ENCODE data around the gene DCLK1. TPM values are rescaled to one million over a fixed set of nuclear protein-coding genes. Genes with fewer than 3 reads are reported as not detected.

DCLK1 gene
- total and polyA plus RNA-seq, 2 experiments from 2014 or later = 0.16 to 2.9 TPM

- H3K27ac ChIP-seq = peak overlapping the region; percentile 52
- no peaks in the 10 kb centered on the region for H3K79me2 ChIP-seq
- no peaks in the 10 kb centered on the region for H3K9me3 ChIP-seq (ENCODE audit: low read depth)
- TF ChIP-seq EZH2phosphoT487 (IDR thresholded peaks at IDR 0.05; ENCODE audit: low read depth, severe bottlenecking, unreplicated experiment) (no peak), EZH2 (IDR thresholded peaks at IDR 0.05; ENCODE audit: borderline replicate concordance) (no peak)
- no peak for DNase-seq (ENCODE audit: low spot score)
- H3K9me2 ChIP-seq (replicated peaks; ENCODE audit: insufficient read depth) = no peaks in the 10 kb centered on the region
- H3K27me3 ChIP-seq = no peaks in the 10 kb centered on the region
- no peaks in the 10 kb centered on the region for H4K20me1 ChIP-seq (ENCODE audit: insufficient read depth, poor library complexity, severe bottlenecking)
- no peak overlapping the region for H3K4me3 ChIP-seq
- peak overlapping the region; percentile 26 for H3K4me2 ChIP-seq
- no peak overlapping the region for H2AFZ ChIP-seq
- peaks cover under 1% of the 10 kb centered on the region for H3K4me1 ChIP-seq (ENCODE audit: insufficient read depth)
- H3K36me3 ChIP-seq (replicated peaks; ENCODE audit: insufficient read depth, low read depth) = no peaks in the 10 kb centered on the region
- WGBS (ENCODE audit: low lambda C conversion rate, missing lambda C conversion rate) = 80% methylated on average over 8 of the region's 8 CpGs
Measured at GRCh38 chr13:35792021-35792420, 339.2 kb downstream of the DCLK1 start.

GRCh38 chr13:35791184-35791851, 339.9 kb downstream of the DCLK1 start:
- 69% methylated on average over 3 of the region's 3 CpGs for WGBS (ENCODE audit: low lambda C conversion rate, missing lambda C conversion rate)
- no peaks in the 10 kb centered on the region for H3K9me3 ChIP-seq (ENCODE audit: low read depth)
- H3K36me3 ChIP-seq (replicated peaks; ENCODE audit: insufficient read depth, low read depth) = no peaks in the 10 kb centered on the region
- peak overlapping the region; percentile 52 for H3K27ac ChIP-seq
- TF ChIP-seq, protein P1, sequence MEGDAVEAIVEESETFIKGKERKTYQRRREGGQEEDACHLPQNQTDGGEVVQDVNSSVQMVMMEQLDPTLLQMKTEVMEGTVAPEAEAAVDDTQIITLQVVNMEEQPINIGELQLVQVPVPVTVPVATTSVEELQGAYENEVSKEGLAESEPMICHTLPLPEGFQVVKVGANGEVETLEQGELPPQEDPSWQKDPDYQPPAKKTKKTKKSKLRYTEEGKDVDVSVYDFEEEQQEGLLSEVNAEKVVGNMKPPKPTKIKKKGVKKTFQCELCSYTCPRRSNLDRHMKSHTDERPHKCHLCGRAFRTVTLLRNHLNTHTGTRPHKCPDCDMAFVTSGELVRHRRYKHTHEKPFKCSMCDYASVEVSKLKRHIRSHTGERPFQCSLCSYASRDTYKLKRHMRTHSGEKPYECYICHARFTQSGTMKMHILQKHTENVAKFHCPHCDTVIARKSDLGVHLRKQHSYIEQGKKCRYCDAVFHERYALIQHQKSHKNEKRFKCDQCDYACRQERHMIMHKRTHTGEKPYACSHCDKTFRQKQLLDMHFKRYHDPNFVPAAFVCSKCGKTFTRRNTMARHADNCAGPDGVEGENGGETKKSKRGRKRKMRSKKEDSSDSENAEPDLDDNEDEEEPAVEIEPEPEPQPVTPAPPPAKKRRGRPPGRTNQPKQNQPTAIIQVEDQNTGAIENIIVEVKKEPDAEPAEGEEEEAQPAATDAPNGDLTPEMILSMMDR (IDR thresholded peaks at IDR 0.05; ENCODE audit: poor library complexity) = no peak
- TF ChIP-seq EZH2phosphoT487 (IDR thresholded peaks at IDR 0.05; ENCODE audit: low read depth, severe bottlenecking, unreplicated experiment) = no peak
- no peak for TF ChIP-seq EZH2 (IDR thresholded peaks at IDR 0.05; ENCODE audit: borderline replicate concordance)
- no peaks in the 10 kb centered on the region for H4K20me1 ChIP-seq (ENCODE audit: insufficient read depth, poor library complexity, severe bottlenecking)
- no peaks in the 10 kb centered on the region for H3K9me2 ChIP-seq (replicated peaks; ENCODE audit: insufficient read depth)
- H3K27me3 ChIP-seq = no peaks in the 10 kb centered on the region
- DNase-seq (ENCODE audit: low spot score) = no peak
- H3K4me2 ChIP-seq = peak overlapping the region; percentile 12
- no peaks in the 10 kb centered on the region for H3K4me1 ChIP-seq (ENCODE audit: insufficient read depth)
- no peak overlapping the region for H2AFZ ChIP-seq
- no peak overlapping the region for H3K4me3 ChIP-seq
- no peaks in the 10 kb centered on the region for H3K79me2 ChIP-seq

- H3K9me2 ChIP-seq (replicated peaks; ENCODE audit: insufficient read depth) = no peaks in the 10 kb centered on the region
- H3K4me1 ChIP-seq (ENCODE audit: insufficient read depth) = peaks cover 6% of the 10 kb centered on the region
- no peaks in the 10 kb centered on the region for H3K79me2 ChIP-seq
- H2AFZ ChIP-seq = no peak overlapping the region
- peak; percentile 46 for DNase-seq (ENCODE audit: low spot score)
- no peaks in the 10 kb centered on the region for H3K36me3 ChIP-seq (replicated peaks; ENCODE audit: insufficient read depth, low read depth)
- no peak overlapping the region for H3K4me2 ChIP-seq
- no peak for TF ChIP-seq EZH2 (IDR thresholded peaks at IDR 0.05; ENCODE audit: borderline replicate concordance)
- TF ChIP-seq, protein P1 (IDR thresholded peaks at IDR 0.05; ENCODE audit: poor library complexity) = peak; percentile 72
- H3K4me3 ChIP-seq = no peak overlapping the region
- 64% methylated on average over 6 of the region's 6 CpGs for WGBS (ENCODE audit: low lambda C conversion rate, missing lambda C conversion rate)
- H3K27me3 ChIP-seq = no peaks in the 10 kb centered on the region
- no peaks in the 10 kb centered on the region for H3K9me3 ChIP-seq (ENCODE audit: low read depth)
- H3K27ac ChIP-seq = no peak overlapping the region
- H4K20me1 ChIP-seq (ENCODE audit: insufficient read depth, poor library complexity, severe bottlenecking) = no peaks in the 10 kb centered on the region
Measured at GRCh38 chr13:35789335-35790165, 341.6 kb downstream of the DCLK1 start.

DNA sequence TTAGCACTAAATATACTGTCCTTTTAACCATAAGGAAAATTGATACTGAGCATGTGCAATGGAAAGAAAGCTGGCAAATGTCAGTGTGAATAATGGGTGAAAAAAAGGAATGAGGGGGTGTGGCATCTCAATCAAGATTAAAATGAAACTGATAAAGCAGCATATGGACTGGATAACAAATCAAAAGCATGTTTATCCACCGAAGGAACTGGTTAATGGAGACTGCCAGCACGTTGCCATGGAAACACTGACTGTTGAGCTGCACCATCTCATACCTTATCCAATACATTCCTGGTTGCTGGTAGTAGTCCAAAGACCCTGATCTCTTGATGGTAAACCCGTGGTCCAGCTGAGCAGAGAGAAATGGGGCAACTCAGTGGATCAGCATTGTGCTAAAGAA, 343.2 kb downstream of the DCLK1 start:
- no peak for DNase-seq (ENCODE audit: low spot score)
- no peak for TF ChIP-seq EZH2phosphoT487 (IDR thresholded peaks at IDR 0.05; ENCODE audit: low read depth, severe bottlenecking, unreplicated experiment)
- no peak for TF ChIP-seq EZH2 (IDR thresholded peaks at IDR 0.05; ENCODE audit: borderline replicate concordance)
- TF ChIP-seq, protein P1 (IDR thresholded peaks at IDR 0.05; ENCODE audit: poor library complexity) = no peak
- H2AFZ ChIP-seq = no peak overlapping the region
- H3K4me2 ChIP-seq = no peak overlapping the region
- WGBS (ENCODE audit: low lambda C conversion rate, missing lambda C conversion rate) = 46% methylated on average over 3 of the region's 3 CpGs
- no peaks in the 10 kb centered on the region for H4K20me1 ChIP-seq (ENCODE audit: insufficient read depth, poor library complexity, severe bottlenecking)
- no peak overlapping the region for H3K4me3 ChIP-seq
- peaks cover 6% of the 10 kb centered on the region for H3K4me1 ChIP-seq (ENCODE audit: insufficient read depth)
- no peak overlapping the region for H3K27ac ChIP-seq
- no peaks in the 10 kb centered on the region for H3K79me2 ChIP-seq
- H3K9me2 ChIP-seq (replicated peaks; ENCODE audit: insufficient read depth) = no peaks in the 10 kb centered on the region
- H3K27me3 ChIP-seq = no peaks in the 10 kb centered on the region
- no peaks in the 10 kb centered on the region for H3K9me3 ChIP-seq (ENCODE audit: low read depth)
- H3K36me3 ChIP-seq (replicated peaks; ENCODE audit: insufficient read depth, low read depth) = no peaks in the 10 kb centered on the region

Data from hepatocyte (in vitro differentiated cells).